ENCODE results near the gene VBP1.
"Not testable (repeated sequence)": the region's sequence is repeated elsewhere in the genome, so short reads cannot be mapped to it uniquely, and the experiment has no call there.

Gene VBP1

DNA sequence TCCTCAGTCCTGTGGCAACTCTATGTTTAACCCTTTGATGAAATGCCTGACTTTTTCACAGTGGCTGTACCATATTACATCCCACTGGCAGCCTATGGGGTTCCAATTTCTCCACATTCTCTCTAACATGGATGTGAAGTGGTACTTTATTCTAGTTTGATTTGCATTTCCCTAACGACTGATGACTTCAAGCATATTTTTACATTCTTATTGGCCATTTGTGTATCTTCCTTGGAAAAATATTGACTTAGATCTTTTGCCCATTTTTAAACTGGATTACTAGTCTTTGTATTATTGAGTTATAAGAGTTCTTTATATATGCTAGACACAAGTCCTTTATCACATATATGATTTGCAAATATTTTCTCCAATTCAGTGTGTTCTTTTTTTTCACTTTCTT lies 50.2 kb downstream of the VBP1 start:
- no peak for DNase-seq

DNA sequence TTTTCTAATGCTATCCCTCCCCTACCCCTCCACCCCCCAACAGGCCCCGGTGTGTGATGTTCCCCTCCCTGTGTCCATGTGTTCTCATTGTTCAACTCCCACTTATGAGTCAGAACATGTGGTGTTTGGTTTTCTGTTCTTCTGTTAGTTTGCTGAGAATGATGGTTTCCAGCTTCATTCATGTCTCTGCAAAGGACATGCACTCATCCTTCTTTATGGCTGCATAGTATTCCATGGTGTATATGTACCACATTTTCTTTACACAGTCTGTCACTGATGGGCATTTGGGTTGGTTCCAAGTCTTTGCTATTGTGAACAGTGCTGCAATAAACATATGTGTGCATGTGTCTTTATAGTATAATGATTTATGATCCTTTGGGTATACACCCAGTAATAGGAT lies 51.7 kb downstream of the VBP1 start:
- not testable (repeated sequence) for DNase-seq

DNA sequence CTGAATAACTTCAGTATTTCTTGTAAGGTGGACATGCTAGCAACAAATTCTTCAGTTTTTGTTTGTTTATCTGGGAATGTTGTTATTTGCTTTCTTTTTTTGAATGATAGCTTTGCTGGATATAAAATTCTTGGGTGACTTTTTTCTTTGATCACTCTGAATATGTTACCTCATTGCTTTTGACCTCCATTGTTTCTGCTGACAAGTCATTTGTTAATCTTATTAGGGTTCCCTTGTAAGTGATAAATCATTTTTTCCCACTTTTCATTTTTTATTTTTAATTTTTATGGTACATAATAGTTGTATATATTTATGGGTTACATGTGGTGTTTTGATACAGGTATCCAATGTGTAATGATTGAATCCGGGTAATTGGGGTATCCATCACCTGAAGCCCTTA lies 54.7 kb downstream of the VBP1 start:
- no peak for DNase-seq

DNA sequence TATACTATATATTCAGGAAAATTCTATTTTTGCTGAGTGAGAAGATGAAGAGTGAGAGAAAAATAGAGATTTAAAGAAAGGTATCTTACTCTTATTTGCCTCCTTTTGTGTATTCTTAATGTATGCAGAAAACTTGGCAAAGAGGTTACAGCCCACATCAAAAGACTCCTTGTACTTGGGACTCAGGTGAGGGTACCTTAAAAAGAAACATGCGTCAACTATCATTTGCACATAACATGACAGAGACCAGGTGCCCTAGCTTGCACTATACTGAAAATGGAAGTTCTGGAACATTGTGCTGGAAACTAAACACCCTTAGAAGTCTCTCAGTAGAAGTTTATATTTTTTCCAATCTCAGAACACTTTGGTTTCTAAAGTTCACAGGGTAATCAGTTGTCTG lies 63.6 kb downstream of the VBP1 start:
- DNase-seq = no peak
